Gastroesophageal sphincter (tissue), 3 donors: ENCODE data around the gene ILK.

ENCODE experiments used
- EP300 ChIP-seq: sonication (generic); formaldehyde crosslinking; IDR thresholded peaks from one replicate; pipeline ENCODE4 v1.6.1; 2017; ENCODE audit warnings: antibody characterized with exemption, mild to moderate bottlenecking
- POLR2A ChIP-seq, 2 donors: fragments of 450-650 bp; IDR thresholded peaks; one replicate each; pipeline ENCODE4 v1.6.1; 2017; ENCODE audit warnings: antibody characterized with exemption in 2 of 2, mild to moderate bottlenecking in 2 of 2, moderate library complexity in 1 of 2
- POLR2AphosphoS5 ChIP-seq: sonication (generic); formaldehyde crosslinking; IDR thresholded peaks from one replicate; pipeline ENCODE4 v1.6.1; 2017; ENCODE audit warnings: antibody characterized with exemption
- TF ChIP-seq, protein P1 (sequence below), 4 experiments: fragments of 200-600 bp in 2 of 4; fragments of 450-650 bp in 2 of 4; sonication (generic) in 1 of 4; IDR thresholded peaks; one replicate each; pipeline ENCODE4 v1.5.1; 2017 to 2019; ENCODE audit warnings: antibody characterized with exemption in 4 of 4, mild to moderate bottlenecking in 2 of 4, moderate library complexity in 2 of 4

DNA sequence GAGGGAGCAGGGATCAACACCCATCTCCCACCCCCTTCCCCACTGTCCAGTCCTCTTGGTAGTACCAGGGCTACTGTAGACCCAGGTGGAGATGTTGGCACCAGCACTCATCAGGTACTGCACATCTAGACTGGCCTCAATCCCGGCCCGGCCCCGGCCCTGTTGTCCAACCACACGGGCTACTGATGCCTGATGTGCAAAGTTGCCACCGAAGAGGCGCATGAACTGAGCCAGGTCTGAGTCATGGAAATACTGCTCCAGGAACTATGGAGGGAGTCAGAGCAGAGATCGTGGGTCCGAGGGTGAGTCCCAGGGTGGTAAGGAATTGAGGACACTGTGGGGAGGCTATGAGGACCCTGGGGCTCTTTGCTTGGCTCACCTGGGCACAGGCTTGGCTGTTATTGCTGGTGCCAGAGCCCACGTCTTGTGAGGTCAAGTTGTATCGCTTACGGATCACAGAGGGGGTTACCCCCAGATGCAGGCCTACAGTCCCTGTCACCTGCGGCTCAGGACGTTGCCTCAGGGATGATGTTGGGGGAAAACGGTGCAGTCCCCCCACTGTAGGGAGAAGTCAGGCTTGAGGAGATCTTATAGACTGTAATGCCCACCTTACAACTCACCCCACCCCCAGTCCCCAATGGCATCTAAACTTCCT lies 13.1 kb downstream of the ILK start:
- TF ChIP-seq, protein P1, sequence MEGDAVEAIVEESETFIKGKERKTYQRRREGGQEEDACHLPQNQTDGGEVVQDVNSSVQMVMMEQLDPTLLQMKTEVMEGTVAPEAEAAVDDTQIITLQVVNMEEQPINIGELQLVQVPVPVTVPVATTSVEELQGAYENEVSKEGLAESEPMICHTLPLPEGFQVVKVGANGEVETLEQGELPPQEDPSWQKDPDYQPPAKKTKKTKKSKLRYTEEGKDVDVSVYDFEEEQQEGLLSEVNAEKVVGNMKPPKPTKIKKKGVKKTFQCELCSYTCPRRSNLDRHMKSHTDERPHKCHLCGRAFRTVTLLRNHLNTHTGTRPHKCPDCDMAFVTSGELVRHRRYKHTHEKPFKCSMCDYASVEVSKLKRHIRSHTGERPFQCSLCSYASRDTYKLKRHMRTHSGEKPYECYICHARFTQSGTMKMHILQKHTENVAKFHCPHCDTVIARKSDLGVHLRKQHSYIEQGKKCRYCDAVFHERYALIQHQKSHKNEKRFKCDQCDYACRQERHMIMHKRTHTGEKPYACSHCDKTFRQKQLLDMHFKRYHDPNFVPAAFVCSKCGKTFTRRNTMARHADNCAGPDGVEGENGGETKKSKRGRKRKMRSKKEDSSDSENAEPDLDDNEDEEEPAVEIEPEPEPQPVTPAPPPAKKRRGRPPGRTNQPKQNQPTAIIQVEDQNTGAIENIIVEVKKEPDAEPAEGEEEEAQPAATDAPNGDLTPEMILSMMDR (IDR thresholded peaks at IDR 0.05) = no peak
- TF ChIP-seq POLR2AphosphoS5 = no peak
- no peak for TF ChIP-seq POLR2A (IDR thresholded peaks at IDR 0.05)
- TF ChIP-seq EP300 = no peak
